ENCODE data around the gene ERLEC1. TPM values are rescaled to one million over a fixed set of nuclear protein-coding genes. Genes with fewer than 3 reads are reported as not detected.
"Not testable (repeated sequence)": the region's sequence is repeated elsewhere in the genome, so short reads cannot be mapped to it uniquely, and the experiment has no call there.

Gene ERLEC1
- total RNA-seq, 5 donors from 2014 or later (not counting 1 experiment from before 2014, with no cell fraction given) = 16.7 to 28.3 (median 25.2) TPM

- H3K9me3 ChIP-seq = no peaks in the 10 kb centered on the region
- ChIA-PET CTCF (interaction anchor here in 1 of 2 donors (0.6 kb wide), 1 partner anchor 149 kb away, joined by 9 read pairs; no protein-coding TSS in a partner anchor), POLR2A (no interaction called here)
- H3K4me1 ChIP-seq (ENCODE audit: control insufficient read depth in 1 of 2, extremely low read depth in 1 of 2, insufficient read depth in 2 of 2, low read length in 2 of 2) = no peaks in the 10 kb centered on the region
- Mint-ChIP-seq H3K36me3 (peaks cover 23% of the 10 kb centered on the region), H3K4me3 (no peak overlapping the region), H3K27me3 (no peaks in the 10 kb centered on the region), H3K9me3 (no peaks in the 10 kb centered on the region), H3K4me1 (no peaks in the 10 kb centered on the region), H3K27ac (no peak overlapping the region)
- DNase-seq = no peak
- H3K27ac ChIP-seq (ENCODE audit: low read length) = no peak overlapping the region
- ATAC-seq (replicated peaks in 1 of 4) = no peak
- WGBS (ENCODE audit: insufficient coverage) = 90% methylated on average over 1 of the region's 4 CpGs
- H3K36me3 ChIP-seq (ENCODE audit: control insufficient read depth in 2 of 2, extremely low read depth in 1 of 2, insufficient read depth in 1 of 2, low read length in 1 of 2) = peaks cover 3 to 24% of the 10 kb centered on the region in 2 donors
- H3K27me3 ChIP-seq (replicated peaks in 1 of 2; ENCODE audit: control insufficient read depth in 2 of 2, extremely low read depth in 1 of 2, insufficient read depth in 2 of 2, low read length in 1 of 2) = no peaks in the 10 kb centered on the region
- no peak overlapping the region for H3K4me3 ChIP-seq (ENCODE audit: control insufficient read depth in 1 of 2, extremely low read depth in 1 of 2, low read length in 1 of 2)
Measured at GRCh38 chr2:53820711-53821110, 33.9 kb downstream of the ERLEC1 start.

GRCh38 chr2:53821810-53822209 lies 35.0 kb downstream of the ERLEC1 start:
- Histone ChIP-seq H3K4me1 (ENCODE audit: control insufficient read depth in 1 of 2, extremely low read depth in 1 of 2, insufficient read depth in 2 of 2, low read length in 2 of 2) (no peaks in the 10 kb centered on the region), H3K27me3 (replicated peaks in 1 of 2; ENCODE audit: control insufficient read depth in 2 of 2, extremely low read depth in 1 of 2, insufficient read depth in 2 of 2, low read length in 1 of 2) (no peaks in the 10 kb centered on the region), H3K27ac (ENCODE audit: low read length) (no peak overlapping the region), H3K9me3 (no peaks in the 10 kb centered on the region), H3K36me3 (ENCODE audit: control insufficient read depth in 2 of 2, extremely low read depth in 1 of 2, insufficient read depth in 1 of 2, low read length in 1 of 2) (peaks cover 3 to 18% of the 10 kb centered on the region in 2 donors), H3K4me3 (ENCODE audit: control insufficient read depth in 1 of 2, extremely low read depth in 1 of 2, low read length in 1 of 2) (no peak overlapping the region)
- ChIA-PET CTCF (no interaction called here), POLR2A (no interaction called here)
- ATAC-seq (replicated peaks in 1 of 4) (no peak), DNase-seq (no peak)
- H3K27me3 Mint-ChIP-seq = no peaks in the 10 kb centered on the region
- 96% methylated on average over 3 of the region's 6 CpGs for WGBS (ENCODE audit: insufficient coverage)
- no peak overlapping the region for H3K4me3 Mint-ChIP-seq
- H3K9me3 Mint-ChIP-seq = no peaks in the 10 kb centered on the region
- no peak overlapping the region for H3K27ac Mint-ChIP-seq
- no peaks in the 10 kb centered on the region for H3K4me1 Mint-ChIP-seq
- peaks cover 18% of the 10 kb centered on the region for H3K36me3 Mint-ChIP-seq

GRCh38 chr2:53823639-53824038 lies 36.8 kb downstream of the ERLEC1 start:
- DNase-seq; H3K4me1 Mint-ChIP-seq; H3K9me3 ChIP-seq; CTCF ChIA-PET; H3K27me3 Mint-ChIP-seq; H3K27ac Mint-ChIP-seq; H3K9me3 Mint-ChIP-seq; ATAC-seq (replicated peaks in 1 of 4); H3K4me3 ChIP-seq (ENCODE audit: control insufficient read depth in 1 of 2, extremely low read depth in 1 of 2, low read length in 1 of 2); H3K4me3 Mint-ChIP-seq; H3K27ac ChIP-seq (ENCODE audit: low read length); POLR2A ChIA-PET; H3K4me1 ChIP-seq (ENCODE audit: control insufficient read depth in 1 of 2, extremely low read depth in 1 of 2, insufficient read depth in 2 of 2, low read length in 2 of 2); H3K36me3 ChIP-seq (ENCODE audit: control insufficient read depth in 2 of 2, extremely low read depth in 1 of 2, insufficient read depth in 1 of 2, low read length in 1 of 2); H3K27me3 ChIP-seq (replicated peaks in 1 of 2; ENCODE audit: control insufficient read depth in 2 of 2, extremely low read depth in 1 of 2, insufficient read depth in 2 of 2, low read length in 1 of 2): not testable (repeated sequence)
- 78% methylated on average over 3 of the region's 9 CpGs for WGBS (ENCODE audit: insufficient coverage)
- peaks cover 20% of the 10 kb centered on the region for H3K36me3 Mint-ChIP-seq

GRCh38 chr2:53826030-53826410 lies 39.2 kb downstream of the ERLEC1 start:
- Histone ChIP-seq H3K36me3 (ENCODE audit: control insufficient read depth in 2 of 2, extremely low read depth in 1 of 2, insufficient read depth in 1 of 2, low read length in 1 of 2) (no peaks in the 10 kb centered on the region), H3K4me1 (ENCODE audit: control insufficient read depth in 1 of 2, extremely low read depth in 1 of 2, insufficient read depth in 2 of 2, low read length in 2 of 2) (no peaks in the 10 kb centered on the region), H3K27ac (ENCODE audit: low read length) (no peak overlapping the region), H3K27me3 (replicated peaks in 1 of 2; ENCODE audit: control insufficient read depth in 2 of 2, extremely low read depth in 1 of 2, insufficient read depth in 2 of 2, low read length in 1 of 2) (no peaks in the 10 kb centered on the region), H3K4me3 (ENCODE audit: control insufficient read depth in 1 of 2, extremely low read depth in 1 of 2, low read length in 1 of 2) (no peak overlapping the region), H3K9me3 (no peaks in the 10 kb centered on the region)
- DNase-seq (no peak), ATAC-seq (replicated peaks in 1 of 4) (no peak)
- ChIA-PET CTCF (no interaction called here), POLR2A (no interaction called here)
- WGBS (ENCODE audit: insufficient coverage) = no CpG with 5 or more reads among the region's 1 CpG
- Mint-ChIP-seq H3K27me3 (no peaks in the 10 kb centered on the region), H3K9me3 (peaks cover 4 to 10% (median 6%) of the 10 kb centered on the region in 3 donors), H3K4me1 (no peaks in the 10 kb centered on the region), H3K4me3 (no peak overlapping the region), H3K27ac (no peak overlapping the region), H3K36me3 (peaks cover 12% of the 10 kb centered on the region)

- Mint-ChIP-seq H3K9me3 (peaks cover 4 to 10% (median 6%) of the 10 kb centered on the region in 3 donors), H3K27ac (no peak overlapping the region), H3K4me1 (no peaks in the 10 kb centered on the region), H3K4me3 (no peak overlapping the region), H3K27me3 (no peaks in the 10 kb centered on the region), H3K36me3 (peaks cover 18% of the 10 kb centered on the region)
- CTCF ChIA-PET = interaction anchor here in 1 of 2 donors (0.5 kb wide), 1 partner anchor 860 kb away, joined by 3 read pairs; no protein-coding TSS in a partner anchor
- H3K27me3 ChIP-seq (replicated peaks in 1 of 2; ENCODE audit: control insufficient read depth in 2 of 2, extremely low read depth in 1 of 2, insufficient read depth in 2 of 2, low read length in 1 of 2) = no peaks in the 10 kb centered on the region
- no peaks in the 10 kb centered on the region for H3K36me3 ChIP-seq (ENCODE audit: control insufficient read depth in 2 of 2, extremely low read depth in 1 of 2, insufficient read depth in 1 of 2, low read length in 1 of 2)
- POLR2A ChIA-PET = no interaction called here
- H3K27ac ChIP-seq (ENCODE audit: low read length) = no peak overlapping the region
- ATAC-seq (replicated peaks in 1 of 4) (no peak), DNase-seq (no peak)
- no peaks in the 10 kb centered on the region for H3K4me1 ChIP-seq (ENCODE audit: control insufficient read depth in 1 of 2, extremely low read depth in 1 of 2, insufficient read depth in 2 of 2, low read length in 2 of 2)
- no CpG with 5 or more reads among the region's 3 CpGs for WGBS (ENCODE audit: insufficient coverage)
- H3K9me3 ChIP-seq = no peaks in the 10 kb centered on the region
- H3K4me3 ChIP-seq (ENCODE audit: control insufficient read depth in 1 of 2, extremely low read depth in 1 of 2, low read length in 1 of 2) = no peak overlapping the region
Measured at GRCh38 chr2:53826587-53827397, 39.9 kb downstream of the ERLEC1 start.

- Mint-ChIP-seq H3K36me3 (peaks cover 24% of the 10 kb centered on the region), H3K9me3 (peaks cover 4 to 10% (median 6%) of the 10 kb centered on the region in 3 donors), H3K4me3 (no peak overlapping the region), H3K27ac (no peak overlapping the region), H3K27me3 (no peaks in the 10 kb centered on the region), H3K4me1 (no peaks in the 10 kb centered on the region)
- Histone ChIP-seq H3K4me1 (ENCODE audit: control insufficient read depth in 1 of 2, extremely low read depth in 1 of 2, insufficient read depth in 2 of 2, low read length in 2 of 2) (no peaks in the 10 kb centered on the region), H3K36me3 (ENCODE audit: control insufficient read depth in 2 of 2, extremely low read depth in 1 of 2, insufficient read depth in 1 of 2, low read length in 1 of 2) (no peaks in the 10 kb centered on the region), H3K27ac (ENCODE audit: low read length) (no peak overlapping the region), H3K9me3 (no peaks in the 10 kb centered on the region), H3K4me3 (ENCODE audit: control insufficient read depth in 1 of 2, extremely low read depth in 1 of 2, low read length in 1 of 2) (no peak overlapping the region), H3K27me3 (replicated peaks in 1 of 2; ENCODE audit: control insufficient read depth in 2 of 2, extremely low read depth in 1 of 2, insufficient read depth in 2 of 2, low read length in 1 of 2) (no peaks in the 10 kb centered on the region)
- ATAC-seq (replicated peaks in 1 of 4) (no peak), DNase-seq (no peak)
- POLR2A ChIA-PET = no interaction called here
- WGBS (ENCODE audit: insufficient coverage) = 86% methylated on average over 1 of the region's 3 CpGs
- CTCF ChIA-PET = no interaction called here
Measured at GRCh38 chr2:53827398-53828175, 40.7 kb downstream of the ERLEC1 start.
